Suprapubic skin (tissue), 4 donors: ENCODE data around the gene THG1L. TPM values are rescaled to one million over a fixed set of nuclear protein-coding genes. Genes with fewer than 3 reads are reported as not detected.

Source experiments
- DNase-seq, 2 donors: peaks; one replicate each; pipeline ENCODE4 v3.0.0-alpha.2; 2019; ENCODE audit warnings: low spot score in 2 of 2
- H3K27ac ChIP-seq: fragments of 200-600 bp; sonication (generic); one replicate; pipeline ENCODE4 v1.5.1; 2019
- H3K27me3 ChIP-seq: fragments of 200-600 bp; sonication (generic); one replicate; pipeline ENCODE4 v1.5.1; 2019
- H3K36me3 ChIP-seq: fragments of 200-600 bp; sonication (generic); one replicate; pipeline ENCODE4 v1.5.1; 2019
- H3K4me1 ChIP-seq: fragments of 200-600 bp; sonication (generic); one replicate; pipeline ENCODE4 v1.5.1; 2019
- H3K4me3 ChIP-seq: fragments of 200-600 bp; sonication (generic); one replicate; pipeline ENCODE4 v1.5.1; 2019; ENCODE audit warnings: mild to moderate bottlenecking
- H3K9me3 ChIP-seq: fragments of 200-600 bp; sonication (generic); one replicate; pipeline ENCODE4 v1.5.1; 2019
- CTCF ChIP-seq, 2 donors: fragments of 200-600 bp in 1 of 2; fragments of 450-650 bp in 1 of 2; sonication (generic) in 1 of 2; IDR thresholded peaks; one replicate each; pipeline ENCODE4 v1.5.1; 2016 to 2019; ENCODE audit warnings: antibody characterized with exemption in 2 of 2, mild to moderate bottlenecking in 1 of 2, moderate library complexity in 1 of 2
- EP300 ChIP-seq: sonication (generic); formaldehyde crosslinking; IDR thresholded peaks from one replicate; pipeline ENCODE4 v1.6.1; 2017; ENCODE audit warnings: antibody characterized with exemption
- POLR2A ChIP-seq, 2 donors: fragments of 450-650 bp; IDR thresholded peaks; one replicate each; pipeline ENCODE4 v1.6.1; 2017; ENCODE audit warnings: antibody characterized with exemption in 2 of 2, mild to moderate bottlenecking in 2 of 2, moderate library complexity in 2 of 2
- POLR2AphosphoS5 ChIP-seq, 3 donors: sonication (generic); formaldehyde crosslinking; IDR thresholded peaks; one replicate each; pipeline ENCODE4 v1.6.1; 2017; ENCODE audit warnings: antibody characterized with exemption in 3 of 3
- WGBS: methylation state at CpG from one replicate; pipeline ENCODE4 v1.1.5; 2018; 5-methylcytosine and 5-hydroxymethylcytosine counted together
- total RNA-seq, 4 donors: library from RNA; depleted of rRNA; stranded (reverse); fragments of >200 nt; gene quantifications; one replicate each; pipeline ENCODE4 v1.1.0, GENCODE V29; 2016

The THG1L gene
- total RNA-seq, 4 donors from 2014 or later, result 5.1 to 14.5 (median 11.0) TPM

- WGBS, result 93% methylated on average over 3 of the region's 3 CpGs
- Histone ChIP-seq H3K36me3 (peaks cover 41% of the 10 kb centered on the region), H3K9me3 (no peaks in the 10 kb centered on the region), H3K4me3 (no peak overlapping the region), H3K27me3 (no peaks in the 10 kb centered on the region), H3K4me1 (no peaks in the 10 kb centered on the region), H3K27ac (no peak overlapping the region)
- no peak for DNase-seq
- TF ChIP-seq EP300 (no peak), POLR2AphosphoS5 (IDR thresholded peaks at IDR 0.05) (no peak), CTCF (IDR thresholded peaks at IDR 0.05) (no peak), POLR2A (IDR thresholded peaks at IDR 0.05) (no peak)
These were observed 54.6 kb downstream of the THG1L start for GRCh38 chr5:157785801-157786200.

Other genes with a start within 250 kb of the THG1L start
- gene ADAM19, start 155.6 kb upstream of the THG1L start, total RNA-seq, result 1 to 10 TPM in 3 of 4 donors, under 1 TPM in 1; 0.42 to 2.6 (median 1.3) TPM
- gene SOX30, start 79.0 kb upstream of the THG1L start, total RNA-seq, result not detected
- not detected for gene C5orf52, start 59.9 kb upstream of the THG1L start, total RNA-seq
- gene LSM11, start 12.3 kb downstream of the THG1L start, total RNA-seq, result 1 to 10 TPM; 2.9 to 5.2 (median 3.6) TPM
- 100 to 1,000 TPM; 112 to 220 (median 136) TPM for gene CLINT1, start 127.7 kb downstream of the THG1L start, total RNA-seq